ENCODE measurements around the gene HIP1. TPM values are rescaled to one million over a fixed set of nuclear protein-coding genes. Genes with fewer than 3 reads are reported as not detected.
"Not testable (repeated sequence)": the region's sequence is repeated elsewhere in the genome, so short reads cannot be mapped to it uniquely, and the experiment has no call there.

HIP1 gene
- total RNA-seq, 2 experiments from 2014 or later: 4.1 to 4.6 TPM

DNA sequence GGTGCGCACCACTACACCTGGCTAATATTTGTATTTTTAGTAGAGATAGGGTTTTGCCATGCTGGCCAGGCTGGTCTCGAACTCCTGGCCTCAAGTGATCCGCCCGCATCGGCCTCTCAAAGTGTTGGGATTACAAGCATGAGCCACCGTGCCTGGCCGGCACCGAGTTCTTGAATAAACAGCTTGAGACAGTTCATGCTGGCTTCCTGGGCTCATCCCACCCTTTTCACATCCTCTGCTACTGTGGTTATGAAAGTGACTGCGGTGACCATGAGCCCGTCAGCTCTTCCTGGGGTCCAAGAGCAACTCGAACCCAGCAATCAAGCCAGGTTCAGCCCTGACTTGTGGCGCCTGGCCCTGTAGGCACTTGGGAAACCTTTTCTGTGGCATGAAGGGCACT is 38.7 kb downstream of the HIP1 start:
- Mint-ChIP-seq H3K4me3 (no peak overlapping the region), H3K27me3 (ENCODE audit: low read depth) (peaks cover 2% of the 10 kb centered on the region), H3K4me1 (ENCODE audit: low read depth) (no peaks in the 10 kb centered on the region), H3K27ac (no peak overlapping the region), H3K9me3 (ENCODE audit: insufficient read depth) (no peaks in the 10 kb centered on the region), H3K36me3 (ENCODE audit: low read depth) (no peaks in the 10 kb centered on the region)
- ATAC-seq: no peak
- ChIA-PET POLR2A (no interaction called here), CTCF (no interaction called here)
- DNase-seq: no peak

- POLR2A ChIA-PET: no interaction called here
- CTCF ChIA-PET: no interaction called here
These were observed 40.4 kb downstream of the HIP1 start for GRCh38 chr7:75698358-75698757.

GRCh38 chr7:75696263-75697037 is 42.3 kb downstream of the HIP1 start:
- POLR2A ChIA-PET: no interaction called here
- H3K27ac Mint-ChIP-seq: no peak overlapping the region

More at GRCh38 chr7:75698358-75698757, 40.4 kb downstream of the HIP1 start:
- ATAC-seq (no peak), DNase-seq (no peak)
- H3K27me3 Mint-ChIP-seq (ENCODE audit: low read depth): peaks cover 7% of the 10 kb centered on the region
- H3K36me3 Mint-ChIP-seq (ENCODE audit: low read depth): no peaks in the 10 kb centered on the region
- no peak overlapping the region for H3K27ac Mint-ChIP-seq
- no peak overlapping the region for H3K4me3 Mint-ChIP-seq
- no peaks in the 10 kb centered on the region for H3K9me3 Mint-ChIP-seq (ENCODE audit: insufficient read depth)
- no peaks in the 10 kb centered on the region for H3K4me1 Mint-ChIP-seq (ENCODE audit: low read depth)

DNA sequence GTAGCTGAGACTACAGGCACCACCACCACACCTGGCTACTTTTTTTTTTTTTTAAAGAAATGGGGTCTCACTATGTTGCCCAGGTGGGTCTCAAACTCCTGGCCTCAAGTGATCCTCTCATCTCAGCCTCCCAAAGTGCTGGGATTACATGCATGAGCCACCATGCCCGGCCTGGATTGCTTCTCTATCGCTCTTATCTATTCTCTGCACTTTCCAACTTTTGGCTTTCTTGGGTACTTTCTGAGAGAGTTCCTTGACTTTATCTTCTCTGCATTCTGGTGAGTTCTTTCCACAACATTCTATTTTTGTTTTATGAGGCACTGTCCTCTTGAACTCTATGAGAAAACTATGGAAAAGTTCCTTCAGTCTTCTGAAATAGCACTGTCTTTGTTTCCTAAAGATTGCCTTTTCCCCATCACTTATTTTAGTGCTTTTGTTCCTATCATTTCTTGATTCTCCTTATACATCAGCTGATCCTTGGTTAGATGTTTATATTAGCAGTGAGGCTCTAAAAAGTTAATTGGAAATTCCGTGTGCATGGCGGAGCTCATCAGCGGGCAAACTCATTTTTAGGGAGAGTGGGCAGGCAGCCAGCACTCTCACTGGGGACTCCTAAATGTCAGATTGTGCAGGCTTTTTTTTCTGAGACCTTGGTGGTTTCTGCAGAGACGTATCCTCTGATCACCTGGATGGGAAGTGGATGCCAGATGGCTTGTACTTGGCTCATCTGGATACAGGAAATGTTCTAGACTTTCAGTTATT is 43.9 kb downstream of the HIP1 start:
- H3K4me3 Mint-ChIP-seq: no peak overlapping the region
- no peaks in the 10 kb centered on the region for H3K36me3 Mint-ChIP-seq (ENCODE audit: low read depth)
- H3K9me3 Mint-ChIP-seq (ENCODE audit: insufficient read depth): no peaks in the 10 kb centered on the region
- ATAC-seq (no peak), DNase-seq (no peak)
- CTCF ChIA-PET: no interaction called here
- POLR2A ChIA-PET: no interaction called here
- no peaks in the 10 kb centered on the region for H3K4me1 Mint-ChIP-seq (ENCODE audit: low read depth)
- H3K27me3 Mint-ChIP-seq (ENCODE audit: low read depth): peaks cover 9% of the 10 kb centered on the region
- H3K27ac Mint-ChIP-seq: no peak overlapping the region

More at GRCh38 chr7:75696263-75697037, 42.3 kb downstream of the HIP1 start:
- Mint-ChIP-seq H3K27me3 (ENCODE audit: low read depth) (peaks cover 7% of the 10 kb centered on the region), H3K36me3 (ENCODE audit: low read depth) (no peaks in the 10 kb centered on the region), H3K4me3 (no peak overlapping the region), H3K9me3 (ENCODE audit: insufficient read depth) (no peaks in the 10 kb centered on the region), H3K4me1 (ENCODE audit: low read depth) (no peaks in the 10 kb centered on the region)
- CTCF ChIA-PET: no interaction called here
- ATAC-seq: no peak
- DNase-seq: no peak

DNA sequence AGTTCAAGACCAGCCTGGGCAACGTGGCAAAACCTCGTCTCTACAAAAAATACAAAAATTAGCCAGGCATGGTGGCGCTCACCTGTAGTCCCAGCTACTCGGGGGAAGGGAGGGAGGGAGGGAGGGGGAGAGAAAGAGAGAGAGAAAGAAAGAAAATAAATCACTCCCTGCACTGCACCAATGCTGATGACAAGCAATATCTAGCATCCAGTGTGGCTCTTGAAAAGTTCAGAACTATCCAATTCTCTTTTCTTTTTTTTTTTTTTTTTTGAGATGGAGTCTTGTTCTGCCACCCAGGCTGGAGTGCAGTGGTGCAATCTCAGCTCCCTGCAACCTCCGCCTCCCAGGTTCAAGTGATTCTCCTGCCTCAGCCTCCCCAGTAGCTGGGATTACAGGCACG is 45.1 kb downstream of the HIP1 start:
- H3K4me3 Mint-ChIP-seq; H3K9me3 Mint-ChIP-seq (ENCODE audit: insufficient read depth); H3K27ac Mint-ChIP-seq; ATAC-seq; H3K36me3 Mint-ChIP-seq (ENCODE audit: low read depth); CTCF ChIA-PET; POLR2A ChIA-PET; H3K27me3 Mint-ChIP-seq (ENCODE audit: low read depth); DNase-seq; H3K4me1 Mint-ChIP-seq (ENCODE audit: low read depth): not testable (repeated sequence)

DNA sequence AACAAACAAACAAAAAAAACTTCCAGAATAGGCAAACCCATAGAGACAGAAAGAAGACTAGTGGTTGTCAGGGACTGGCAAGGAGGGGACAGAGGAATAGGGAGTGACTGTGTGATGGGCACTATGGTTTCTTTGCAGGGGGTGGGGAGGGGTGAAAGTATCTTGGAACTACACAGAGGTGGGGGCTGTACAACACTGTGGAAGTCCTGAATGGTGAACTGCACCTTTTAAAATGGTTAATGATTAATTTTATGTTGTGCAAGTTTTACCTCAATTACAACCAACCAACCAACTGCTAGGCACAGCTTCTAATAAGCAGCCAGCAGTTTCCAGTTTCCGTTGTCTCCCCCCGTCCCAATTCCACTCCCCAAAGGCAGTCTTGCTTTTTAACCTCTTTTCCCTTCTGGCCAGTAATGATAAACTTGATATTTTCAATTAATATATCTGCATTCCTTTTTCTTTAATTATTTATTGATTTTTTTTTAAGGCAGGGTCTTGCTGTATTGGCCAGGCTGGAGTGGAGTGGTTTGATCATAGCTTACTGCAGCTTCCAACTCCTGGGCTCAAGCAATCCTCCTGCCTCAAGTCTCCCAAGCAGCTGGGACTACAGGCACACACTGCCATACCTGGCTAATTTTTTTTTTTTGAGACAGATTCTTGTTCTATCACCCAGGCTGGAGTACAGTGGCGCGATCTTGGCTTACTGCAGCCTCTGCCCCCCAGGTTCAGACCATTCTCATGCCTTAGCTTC is 46.8 kb downstream of the HIP1 start:
- ChIA-PET POLR2A (no interaction called here), CTCF (no interaction called here)
- DNase-seq: no peak
- H3K9me3 Mint-ChIP-seq (ENCODE audit: insufficient read depth): no peaks in the 10 kb centered on the region
- no peaks in the 10 kb centered on the region for H3K36me3 Mint-ChIP-seq (ENCODE audit: low read depth)
- H3K4me1 Mint-ChIP-seq (ENCODE audit: low read depth): peaks cover 8% of the 10 kb centered on the region
- H3K4me3 Mint-ChIP-seq: no peak overlapping the region
- no peak overlapping the region for H3K27ac Mint-ChIP-seq
- H3K27me3 Mint-ChIP-seq (ENCODE audit: low read depth): peaks cover 14% of the 10 kb centered on the region
- ATAC-seq: no peak

- peaks cover 13% of the 10 kb centered on the region for H3K27me3 Mint-ChIP-seq (ENCODE audit: low read depth)
- H3K4me3 Mint-ChIP-seq: no peak overlapping the region
- ChIA-PET POLR2A (no interaction called here), CTCF (no interaction called here)
- H3K27ac Mint-ChIP-seq: no peak overlapping the region
- no peak for DNase-seq
- ATAC-seq: no peak
- H3K9me3 Mint-ChIP-seq (ENCODE audit: insufficient read depth): no peaks in the 10 kb centered on the region
- H3K4me1 Mint-ChIP-seq (ENCODE audit: low read depth): peaks cover 8% of the 10 kb centered on the region
- no peaks in the 10 kb centered on the region for H3K36me3 Mint-ChIP-seq (ENCODE audit: low read depth)
These were observed 48.6 kb downstream of the HIP1 start for GRCh38 chr7:75690121-75690523.

DNA sequence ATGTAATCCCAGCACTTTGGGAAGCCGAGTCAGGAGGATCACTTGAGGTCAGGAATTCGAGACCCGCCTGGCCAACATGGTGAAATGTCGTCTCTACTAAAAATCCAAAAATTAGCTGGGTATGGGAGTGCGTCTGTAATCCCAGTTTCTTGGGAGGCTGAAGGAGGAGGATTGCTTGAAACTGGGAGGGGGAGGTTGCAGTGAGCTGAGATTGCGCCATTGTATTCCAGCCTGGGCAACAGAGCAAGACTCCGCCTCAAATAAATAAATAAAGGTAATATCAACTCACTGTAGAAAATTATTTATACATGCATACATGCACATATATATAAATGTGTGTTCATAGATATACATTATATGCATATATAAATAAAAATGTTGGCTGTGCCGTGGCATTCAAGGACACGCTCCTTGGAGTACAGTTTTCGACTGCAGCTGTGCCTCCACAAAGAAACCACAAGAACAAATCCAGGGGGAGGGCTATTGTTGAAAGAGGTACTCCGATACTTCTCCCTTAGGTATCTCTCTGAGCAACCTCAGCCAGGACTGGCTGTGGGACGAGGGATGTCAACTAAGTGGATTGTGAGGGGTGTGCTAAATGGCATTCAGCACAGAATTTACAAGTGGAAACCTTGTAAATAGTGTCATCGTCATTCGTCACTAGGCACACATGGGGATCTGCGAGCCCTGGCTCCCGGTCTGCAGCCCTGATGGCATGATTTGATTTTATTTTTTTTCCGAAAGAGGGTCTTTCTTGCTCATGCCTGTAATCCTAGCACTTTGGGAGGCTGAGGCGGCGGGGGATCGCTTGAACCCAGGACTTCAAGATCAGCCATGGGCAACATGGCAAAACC is 49.3 kb downstream of the HIP1 start:
- no peak overlapping the region for H3K27ac Mint-ChIP-seq
- no peaks in the 10 kb centered on the region for H3K9me3 Mint-ChIP-seq (ENCODE audit: insufficient read depth)
- H3K27me3 Mint-ChIP-seq (ENCODE audit: low read depth): peaks cover 8% of the 10 kb centered on the region
- no peak overlapping the region for H3K4me3 Mint-ChIP-seq
- DNase-seq: no peak
- H3K4me1 Mint-ChIP-seq (ENCODE audit: low read depth): peaks cover 8% of the 10 kb centered on the region
- POLR2A ChIA-PET: no interaction called here
- H3K36me3 Mint-ChIP-seq (ENCODE audit: low read depth): no peaks in the 10 kb centered on the region
- CTCF ChIA-PET: no interaction called here
- ATAC-seq: no peak

- ChIA-PET CTCF (no interaction called here), POLR2A (no interaction called here)
- no peak overlapping the region for H3K4me3 Mint-ChIP-seq
- no peaks in the 10 kb centered on the region for H3K9me3 Mint-ChIP-seq (ENCODE audit: insufficient read depth)
- peaks cover 7% of the 10 kb centered on the region for H3K27me3 Mint-ChIP-seq (ENCODE audit: low read depth)
- ATAC-seq (no peak), DNase-seq (no peak)
- peaks cover 8% of the 10 kb centered on the region for H3K4me1 Mint-ChIP-seq (ENCODE audit: low read depth)
- no peak overlapping the region for H3K27ac Mint-ChIP-seq
- H3K36me3 Mint-ChIP-seq (ENCODE audit: low read depth): no peaks in the 10 kb centered on the region
These were observed 50.3 kb downstream of the HIP1 start for GRCh38 chr7:75688200-75689136.

- CTCF ChIA-PET: no interaction called here
- H3K9me3 Mint-ChIP-seq (ENCODE audit: insufficient read depth): no peaks in the 10 kb centered on the region
- H3K27me3 Mint-ChIP-seq (ENCODE audit: low read depth): peaks cover 7% of the 10 kb centered on the region
- POLR2A ChIA-PET: no interaction called here
- ATAC-seq (no peak), DNase-seq (no peak)
- no peaks in the 10 kb centered on the region for H3K36me3 Mint-ChIP-seq (ENCODE audit: low read depth)
- H3K4me3 Mint-ChIP-seq: no peak overlapping the region
- peaks cover 8% of the 10 kb centered on the region for H3K4me1 Mint-ChIP-seq (ENCODE audit: low read depth)
- no peak overlapping the region for H3K27ac Mint-ChIP-seq
These were observed 51.3 kb downstream of the HIP1 start for GRCh38 chr7:75687246-75688088.
